ENCODE data around the gene MLLT1.

Gene MLLT1

GRCh38 chr19:6187374-6187773 lies 92.4 kb downstream of the MLLT1 start:
- TF ChIP-seq CTCF (IDR thresholded peaks at IDR 0.05) = no peak
- H3K27ac ChIP-seq = no peak overlapping the region
- DNase-seq (ENCODE audit: low spot score) = peak; percentile 69
- no peak overlapping the region for H3K4me3 ChIP-seq

GRCh38 chr19:6185835-6186834 lies 93.6 kb downstream of the MLLT1 start:
- H3K27ac ChIP-seq = no peak overlapping the region
- TF ChIP-seq CTCF (IDR thresholded peaks at IDR 0.05) = no peak
- peak; percentile 29 for DNase-seq (ENCODE audit: low spot score)
- no peak overlapping the region for H3K4me3 ChIP-seq

- peak; percentile 66 for DNase-seq (ENCODE audit: low spot score)
- no peak overlapping the region for H3K4me3 ChIP-seq
- TF ChIP-seq CTCF (IDR thresholded peaks at IDR 0.05) = no peak
- H3K27ac ChIP-seq = no peak overlapping the region
Measured at GRCh38 chr19:6185093-6185834, 94.5 kb downstream of the MLLT1 start.

- H3K4me3 ChIP-seq = no peak overlapping the region
- no peak for TF ChIP-seq CTCF (IDR thresholded peaks at IDR 0.05)
- no peak overlapping the region for H3K27ac ChIP-seq
- DNase-seq (ENCODE audit: low spot score) = no peak
Measured at GRCh38 chr19:6181119-6181518, 98.7 kb downstream of the MLLT1 start.

GRCh38 chr19:6173190-6173589 lies 106.6 kb downstream of the MLLT1 start:
- no peak for DNase-seq (ENCODE audit: low spot score)
- no peak for TF ChIP-seq CTCF (IDR thresholded peaks at IDR 0.05)
- no peak overlapping the region for H3K27ac ChIP-seq
- no peak overlapping the region for H3K4me3 ChIP-seq

- no peak for TF ChIP-seq CTCF (IDR thresholded peaks at IDR 0.05)
- Histone ChIP-seq H3K27ac (no peak overlapping the region), H3K4me3 (no peak overlapping the region)
- no peak for DNase-seq (ENCODE audit: low spot score)
Measured at GRCh38 chr19:6172074-6172863, 107.5 kb downstream of the MLLT1 start.

Data from coronary artery (tissue), 2 donors.